Mucosa of stomach (tissue), 1 donor: Measurements from ENCODE around the gene ZNF410.

Experiments used
- H3K27me3 ChIP-seq: one replicate; pipeline ENCODE4 v1.7.0; 2013; ENCODE audit warnings: mild to moderate bottlenecking, low read length; ENCODE audit not compliant: control insufficient read depth, insufficient read depth
- H3K36me3 ChIP-seq: one replicate; pipeline ENCODE4 v1.7.0; 2013; ENCODE audit warnings: low read length; ENCODE audit not compliant: control insufficient read depth, insufficient read depth
- H3K4me1 ChIP-seq: one replicate; pipeline ENCODE4 v1.7.0; 2013; ENCODE audit warnings: mild to moderate bottlenecking, low read length; ENCODE audit not compliant: control insufficient read depth, insufficient read depth
- H3K4me3 ChIP-seq: one replicate; pipeline ENCODE4 v1.7.0; 2013; ENCODE audit warnings: low read length
- H3K9ac ChIP-seq: one replicate; pipeline ENCODE4 v1.7.0; 2013; ENCODE audit warnings: mild to moderate bottlenecking, low read length, moderate library complexity
- H3K9me3 ChIP-seq: one replicate; pipeline ENCODE4 v1.7.0; 2013; ENCODE audit warnings: mild to moderate bottlenecking, low read length, moderate library complexity; ENCODE audit not compliant: control insufficient read depth
- donor health status: Pancreatic carcinoma.

The ZNF410 gene

DNA sequence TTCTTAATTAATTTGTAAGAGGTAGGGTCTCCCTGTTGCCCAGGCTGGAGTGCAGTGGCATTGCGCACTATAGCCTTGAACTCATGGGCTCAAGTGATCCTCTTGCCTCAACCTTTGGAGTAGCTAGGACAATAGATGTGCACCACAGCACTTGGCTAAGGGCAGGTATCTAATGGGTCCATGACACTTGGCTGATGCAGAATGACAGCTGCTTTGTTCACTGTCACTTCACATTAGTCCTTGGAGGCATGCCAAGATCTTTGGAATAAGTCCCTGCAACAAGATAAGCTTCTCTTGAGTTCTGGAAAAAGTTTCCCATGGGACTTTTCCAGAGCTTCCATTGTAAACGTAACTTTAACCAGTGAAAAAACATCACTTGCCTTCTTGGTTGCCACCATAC lies 86.8 kb downstream of the ZNF410 start:
- Histone ChIP-seq H3K27me3 (no peaks in the 10 kb centered on the region), H3K9me3 (no peaks in the 10 kb centered on the region), H3K4me1 (peaks cover 22% of the 10 kb centered on the region), H3K36me3 (peaks cover 17% of the 10 kb centered on the region), H3K4me3 (no peak overlapping the region), H3K9ac (no peak overlapping the region)

DNA sequence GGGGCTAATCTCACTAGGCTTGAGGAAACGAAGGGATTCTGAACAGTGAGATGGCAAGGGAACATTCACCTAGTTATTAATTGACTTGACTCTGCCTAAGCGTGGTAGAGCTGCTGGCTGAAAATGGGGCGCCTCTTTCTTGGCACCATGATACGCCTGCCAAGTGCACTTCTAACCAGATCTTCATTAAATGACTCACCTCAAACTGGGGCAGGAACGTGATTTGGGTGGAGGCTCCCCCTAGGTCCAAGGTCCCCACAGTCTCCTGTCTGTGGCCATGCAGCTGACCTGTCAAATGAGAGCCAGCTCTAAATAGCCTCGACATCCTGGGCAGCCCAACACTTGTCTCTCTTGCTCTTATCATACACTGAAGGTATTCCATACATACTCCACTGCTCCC lies 89.5 kb downstream of the ZNF410 start:
- H3K36me3 ChIP-seq, result peaks cover 12% of the 10 kb centered on the region
- no peak overlapping the region for H3K9ac ChIP-seq
- H3K27me3 ChIP-seq, result no peaks in the 10 kb centered on the region
- no peak overlapping the region for H3K4me3 ChIP-seq
- no peaks in the 10 kb centered on the region for H3K9me3 ChIP-seq
- peaks cover 22% of the 10 kb centered on the region for H3K4me1 ChIP-seq

DNA sequence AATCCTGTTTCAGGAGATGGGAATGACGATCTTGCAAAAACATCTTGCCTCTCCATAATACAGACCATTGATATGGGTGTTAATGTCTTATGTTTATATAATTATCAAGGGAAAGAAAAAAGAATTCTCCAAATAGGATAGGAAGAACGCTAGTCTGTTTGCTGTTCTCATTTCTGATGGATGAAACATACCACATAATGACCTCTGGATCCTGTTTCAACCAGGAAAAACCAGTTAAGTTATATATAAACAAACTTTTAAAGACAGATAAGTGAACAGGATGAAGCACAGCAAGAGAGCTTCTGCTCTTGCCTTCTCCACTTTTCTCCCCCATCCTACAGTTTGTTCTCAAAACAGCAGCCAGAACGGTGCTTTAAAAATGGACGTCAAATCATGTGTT lies 91.2 kb downstream of the ZNF410 start:
- Histone ChIP-seq H3K27me3 (no peaks in the 10 kb centered on the region), H3K4me3 (no peak overlapping the region), H3K9ac (no peak overlapping the region), H3K9me3 (no peaks in the 10 kb centered on the region), H3K4me1 (peaks cover 19% of the 10 kb centered on the region), H3K36me3 (peaks cover 8% of the 10 kb centered on the region)
